PC-9 (cell line): ENCODE data around the gene AQP1. TPM values are rescaled to one million over a fixed set of nuclear protein-coding genes. Genes with fewer than 3 reads are reported as not detected.

Experiments
- BruUV-seq: library from RNA; stranded (reverse); fragments of 400-500 nt; replicated peaks from 2 replicates; lab custom pipeline; 2021; lab: Mats Ljungman, UMichigan
- CTCF ChIA-PET: fragments of 300-600 bp; sonication (Branson Sonifier 250); formaldehyde crosslinking; loops from one replicate; lab custom pipeline; 2022; ENCODE audit warnings: antibody characterized with exemption; lab: Charles Lee
- POLR2A ChIA-PET: fragments of 300-600 bp; sonication (Branson Sonifier 250); formaldehyde crosslinking; loops from one replicate; lab custom pipeline; 2022; ENCODE audit warnings: antibody characterized with exemption; ENCODE audit not compliant: unreplicated experiment; lab: Charles Lee
- DNase-seq, 2 experiments: peaks; one replicate each; pipeline versions ENCODE4 v3.0.0 to v3.0.0-alpha.2; 2015 to 2022; ENCODE audit warnings: mixed read lengths in 1 of 2
- H2AFZ ChIP-seq: fragments of 200-600 bp; sonication (generic); 2 replicates; pipeline ENCODE4 v1.8.1; 2017; ENCODE audit warnings: antibody characterized with exemption
- H3F3A ChIP-seq: fragments of 200-600 bp; sonication (generic); 2 replicates; pipeline ENCODE4 v1.8.1; 2017; ENCODE audit warnings: antibody characterized with exemption, mild to moderate bottlenecking, low read depth; ENCODE audit not compliant: insufficient read depth
- H3K27ac ChIP-seq: fragments of 200-600 bp; sonication (generic); 2 replicates; pipeline ENCODE4 v1.6.1; 2016; ENCODE audit warnings: mixed run types
- H3K27me3 ChIP-seq: fragments of 200-600 bp; sonication (generic); 2 replicates; pipeline ENCODE4 v1.6.1; 2016; ENCODE audit warnings: low read depth, mixed run types; ENCODE audit not compliant: insufficient read depth
- H3K36me3 ChIP-seq: fragments of 200-600 bp; sonication (generic); 2 replicates; pipeline ENCODE4 v1.6.1; 2016; ENCODE audit warnings: low read depth, mixed run types
- H3K4me1 ChIP-seq: fragments of 200-600 bp; sonication (generic); replicated peaks from 2 replicates; pipeline ENCODE4 v1.6.1; 2016; ENCODE audit warnings: mixed run types; ENCODE audit not compliant: insufficient read depth
- H3K4me2 ChIP-seq: fragments of 200-600 bp; sonication (generic); 2 replicates; pipeline ENCODE4 v1.6.1; 2017; ENCODE audit warnings: mixed run types
- H3K4me3 ChIP-seq: fragments of 200-600 bp; sonication (generic); 2 replicates; pipeline ENCODE4 v1.6.1; 2016; ENCODE audit warnings: mixed run types
- H3K79me2 ChIP-seq: fragments of 200-600 bp; sonication (generic); 2 replicates; pipeline ENCODE4 v1.6.1; 2017; ENCODE audit warnings: low read depth, mixed run types
- H3K9me2 ChIP-seq: fragments of 200-600 bp; sonication (generic); 2 replicates; pipeline ENCODE4 v1.8.1; 2017; ENCODE audit warnings: mild to moderate bottlenecking; ENCODE audit not compliant: insufficient read depth
- H3K9me3 ChIP-seq: fragments of 200-600 bp; sonication (generic); 2 replicates; pipeline ENCODE4 v1.8.1; 2016; ENCODE audit warnings: low read depth; ENCODE audit not compliant: insufficient read depth
- H4K20me1 ChIP-seq: fragments of 200-600 bp; sonication (generic); 2 replicates; pipeline ENCODE4 v1.8.1; 2017; ENCODE audit not compliant: insufficient read depth
- CTCF ChIP-seq: fragments of 200-600 bp; sonication (generic); conservative IDR thresholded peaks from 2 replicates; pipeline ENCODE4 v1.6.1; 2017; ENCODE audit warnings: mixed run types, antibody characterized with exemption, mild to moderate bottlenecking, moderate library complexity
- EZH2 ChIP-seq: fragments of 200-600 bp; sonication (generic); IDR thresholded peaks from 2 replicates; pipeline ENCODE4 v1.8.0; 2017; ENCODE audit warnings: antibody characterized with exemption, low read depth
- intact Hi-C: fragments of 100-400 bp; cut with micrococcal nuclease; formaldehyde crosslinking; loops from one replicate; pipeline ENCODE4 v1.10.0; 2022; ENCODE audit not compliant: unreplicated experiment
- total RNA-seq: library from RNA; stranded (reverse); gene quantifications from 2 replicates; pipeline ENCODE4 v1.2.3, GENCODE V29; 2021

Gene AQP1
- total RNA-seq, 1 experiment from 2014 or later, result 4.0 TPM

- Histone ChIP-seq H3K36me3 (no peaks in the 10 kb centered on the region), H3K79me2 (no peaks in the 10 kb centered on the region), H3K4me2 (no peak overlapping the region), H3K9me3 (no peaks in the 10 kb centered on the region), H4K20me1 (no peaks in the 10 kb centered on the region), H3K27ac (no peak overlapping the region), H3K9me2 (no peaks in the 10 kb centered on the region), H3K4me1 (peaks cover 18% of the 10 kb centered on the region), H3F3A (no peaks in the 10 kb centered on the region), H2AFZ (no peak overlapping the region), H3K27me3 (no peaks in the 10 kb centered on the region), H3K4me3 (no peak overlapping the region)
- CTCF ChIA-PET, result no interaction called here
- POLR2A ChIA-PET, result no interaction called here
- TF ChIP-seq EZH2 (no peak), CTCF (no peak)
- intact Hi-C loops, result no loop called here
- no peak for DNase-seq
- no TSS peak for BruUV-seq
These were observed 13.2 kb upstream of the AQP1 start for GRCh38 chr7:30898411-30898810.

DNA sequence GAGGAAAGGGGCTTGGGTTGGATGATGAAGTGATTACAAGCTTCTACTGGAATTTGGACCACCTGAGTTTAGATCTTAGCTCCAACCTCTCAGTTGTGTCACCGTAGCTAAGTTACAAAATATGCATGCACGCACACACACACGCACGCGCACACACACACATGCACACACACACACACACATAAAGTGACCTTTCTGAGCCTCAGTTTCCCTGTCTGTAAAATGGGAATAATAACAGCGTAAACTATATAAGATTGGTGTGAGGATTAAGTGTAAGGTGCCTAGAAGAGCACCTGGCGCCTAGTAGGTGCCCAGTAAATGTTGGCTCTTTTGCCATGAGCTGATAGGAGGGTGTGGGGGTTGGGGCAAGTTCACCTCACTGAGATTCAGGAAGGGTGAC lies 12.6 kb upstream of the AQP1 start:
- POLR2A ChIA-PET, result no interaction called here
- Histone ChIP-seq H3K9me3 (no peaks in the 10 kb centered on the region), H3F3A (no peaks in the 10 kb centered on the region), H3K27ac (no peak overlapping the region), H3K79me2 (no peaks in the 10 kb centered on the region), H3K9me2 (no peaks in the 10 kb centered on the region), H3K27me3 (no peaks in the 10 kb centered on the region), H3K4me3 (no peak overlapping the region), H3K4me1 (peaks cover 18% of the 10 kb centered on the region), H4K20me1 (no peaks in the 10 kb centered on the region), H3K4me2 (no peak overlapping the region), H2AFZ (no peak overlapping the region), H3K36me3 (no peaks in the 10 kb centered on the region)
- no TSS peak for BruUV-seq
- DNase-seq, result no peak
- CTCF ChIA-PET, result no interaction called here
- intact Hi-C loops, result no loop called here
- TF ChIP-seq EZH2, result no peak
- TF ChIP-seq CTCF, result no peak

DNA sequence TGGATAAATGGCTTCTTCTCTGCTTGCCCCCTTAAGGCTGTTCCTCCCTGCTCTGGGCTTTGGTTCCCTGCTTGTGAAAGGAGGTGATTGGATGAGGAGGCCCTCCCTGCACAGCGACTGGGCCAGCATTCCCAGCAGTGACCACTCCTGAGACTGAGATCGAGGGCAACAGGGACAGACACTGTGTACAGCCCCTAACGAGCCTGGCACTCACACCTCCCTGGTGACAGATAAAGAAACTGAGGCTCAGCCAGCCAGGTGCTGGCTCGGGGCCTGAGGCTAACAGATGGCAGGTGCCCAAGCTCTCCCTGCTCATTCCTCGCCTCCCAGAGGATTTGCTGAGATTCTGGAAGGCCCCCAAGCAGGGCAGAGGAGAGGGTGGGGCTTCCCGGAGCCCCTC lies 12.0 kb upstream of the AQP1 start:
- CTCF ChIA-PET, result no interaction called here
- Histone ChIP-seq H3K9me2 (no peaks in the 10 kb centered on the region), H3K4me2 (no peak overlapping the region), H3K9me3 (no peaks in the 10 kb centered on the region), H3K27me3 (no peaks in the 10 kb centered on the region), H3K79me2 (no peaks in the 10 kb centered on the region), H3F3A (no peaks in the 10 kb centered on the region), H3K4me3 (no peak overlapping the region), H3K4me1 (peaks cover 23% of the 10 kb centered on the region), H3K36me3 (no peaks in the 10 kb centered on the region), H2AFZ (no peak overlapping the region), H4K20me1 (no peaks in the 10 kb centered on the region), H3K27ac (no peak overlapping the region)
- TF ChIP-seq CTCF, result no peak
- TF ChIP-seq EZH2, result no peak
- intact Hi-C loops, result no loop called here
- POLR2A ChIA-PET, result no interaction called here
- BruUV-seq, result no TSS peak
- DNase-seq, result no peak
